Sigmoid colon (tissue), 4 donors: ENCODE measurements around the gene EMD.

Experiments used
- CTCF ChIP-seq, 4 experiments: fragments of 450-650 bp in 3 of 4; fragments of 200-600 bp in 1 of 4; IDR thresholded peaks; one replicate each; pipeline ENCODE4 v1.5.1; 2016 to 2019; ENCODE audit warnings: antibody characterized with exemption in 4 of 4, mild to moderate bottlenecking in 3 of 4, moderate library complexity in 2 of 4
- POLR2A ChIP-seq, 2 donors: fragments of 450-650 bp; IDR thresholded peaks; one replicate each; pipeline ENCODE4 v1.6.1; 2016; ENCODE audit warnings: antibody characterized with exemption in 2 of 2, mild to moderate bottlenecking in 2 of 2, moderate library complexity in 2 of 2
- POLR2AphosphoS5 ChIP-seq, 4 donors: sonication (generic); formaldehyde crosslinking; IDR thresholded peaks; one replicate each; pipeline ENCODE4 v1.6.1; 2017; ENCODE audit warnings: antibody characterized with exemption in 4 of 4

DNA sequence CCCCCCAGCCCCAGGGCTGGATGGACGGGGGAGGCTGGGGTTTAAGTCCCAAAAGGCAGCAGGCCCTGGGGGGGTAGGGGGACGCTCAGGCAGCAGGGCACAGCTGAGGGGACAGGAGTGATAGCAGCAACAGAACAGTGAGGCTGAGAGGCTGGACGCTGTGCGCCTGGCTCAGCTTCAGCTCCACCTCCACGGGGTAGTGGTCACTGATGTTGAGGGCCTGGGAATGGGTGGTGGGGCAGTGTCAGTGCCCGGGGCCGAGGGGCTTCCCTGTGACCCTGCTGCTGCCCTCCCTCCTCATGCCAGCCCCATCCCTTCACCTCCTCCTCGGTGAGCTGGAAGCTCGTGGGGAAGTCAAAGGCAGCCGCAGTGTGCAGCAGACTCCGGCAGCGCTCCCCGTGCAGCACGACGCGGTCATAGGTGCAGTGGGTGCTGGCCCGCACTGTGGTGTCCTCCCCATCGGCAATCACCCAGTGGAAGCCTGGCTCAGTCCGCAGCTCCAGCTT lies 23.6 kb downstream of the EMD start:
- no peak for TF ChIP-seq CTCF (IDR thresholded peaks at IDR 0.05)
- no peak for TF ChIP-seq POLR2A (IDR thresholded peaks at IDR 0.05)
- TF ChIP-seq POLR2AphosphoS5 (IDR thresholded peaks at IDR 0.05), result no peak
